ENCODE data around the gene OR51V1.

DNA sequence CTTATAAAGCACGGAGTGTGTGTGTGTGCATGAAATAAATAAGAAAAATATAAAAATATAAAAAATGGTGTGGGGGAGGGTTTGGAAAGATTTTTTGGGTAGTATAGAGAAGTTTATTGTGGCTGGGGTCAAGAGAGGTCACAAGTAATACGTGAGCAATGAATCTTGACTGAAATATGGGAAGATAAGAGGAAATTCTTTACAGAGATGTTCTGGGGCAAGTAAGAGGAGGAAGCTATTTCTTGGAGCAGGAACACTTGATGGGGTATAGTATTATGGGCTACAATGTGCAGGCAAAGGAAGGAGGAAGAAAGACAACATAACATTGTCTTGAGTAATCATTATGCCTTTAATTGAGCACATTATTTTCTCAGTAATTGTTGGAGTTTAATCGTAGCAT lies 31.7 kb upstream of the OR51V1 start:
- TF ChIP-seq, protein P1, sequence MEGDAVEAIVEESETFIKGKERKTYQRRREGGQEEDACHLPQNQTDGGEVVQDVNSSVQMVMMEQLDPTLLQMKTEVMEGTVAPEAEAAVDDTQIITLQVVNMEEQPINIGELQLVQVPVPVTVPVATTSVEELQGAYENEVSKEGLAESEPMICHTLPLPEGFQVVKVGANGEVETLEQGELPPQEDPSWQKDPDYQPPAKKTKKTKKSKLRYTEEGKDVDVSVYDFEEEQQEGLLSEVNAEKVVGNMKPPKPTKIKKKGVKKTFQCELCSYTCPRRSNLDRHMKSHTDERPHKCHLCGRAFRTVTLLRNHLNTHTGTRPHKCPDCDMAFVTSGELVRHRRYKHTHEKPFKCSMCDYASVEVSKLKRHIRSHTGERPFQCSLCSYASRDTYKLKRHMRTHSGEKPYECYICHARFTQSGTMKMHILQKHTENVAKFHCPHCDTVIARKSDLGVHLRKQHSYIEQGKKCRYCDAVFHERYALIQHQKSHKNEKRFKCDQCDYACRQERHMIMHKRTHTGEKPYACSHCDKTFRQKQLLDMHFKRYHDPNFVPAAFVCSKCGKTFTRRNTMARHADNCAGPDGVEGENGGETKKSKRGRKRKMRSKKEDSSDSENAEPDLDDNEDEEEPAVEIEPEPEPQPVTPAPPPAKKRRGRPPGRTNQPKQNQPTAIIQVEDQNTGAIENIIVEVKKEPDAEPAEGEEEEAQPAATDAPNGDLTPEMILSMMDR (conservative IDR thresholded peaks at IDR 0.05) = no peak
- TF ChIP-seq EZH2 (IDR thresholded peaks at IDR 0.05; ENCODE audit: low read depth) = no peak

All from PC-9 (cell line).